HG02798 (cell line): Measurements from ENCODE around the gene GALK1.
"Not testable (repeated sequence)": the region's sequence is repeated elsewhere in the genome, so short reads cannot be mapped to it uniquely, and the experiment has no call there.

ENCODE experiments used
- ATAC-seq: cut with Tn5 transposase; IDR thresholded peaks from one replicate; pipeline ENCODE4 v1.9.1; 2021; ENCODE audit warnings: mild to moderate bottlenecking; ENCODE audit not compliant: unreplicated experiment, poor library complexity

The GALK1 gene

DNA sequence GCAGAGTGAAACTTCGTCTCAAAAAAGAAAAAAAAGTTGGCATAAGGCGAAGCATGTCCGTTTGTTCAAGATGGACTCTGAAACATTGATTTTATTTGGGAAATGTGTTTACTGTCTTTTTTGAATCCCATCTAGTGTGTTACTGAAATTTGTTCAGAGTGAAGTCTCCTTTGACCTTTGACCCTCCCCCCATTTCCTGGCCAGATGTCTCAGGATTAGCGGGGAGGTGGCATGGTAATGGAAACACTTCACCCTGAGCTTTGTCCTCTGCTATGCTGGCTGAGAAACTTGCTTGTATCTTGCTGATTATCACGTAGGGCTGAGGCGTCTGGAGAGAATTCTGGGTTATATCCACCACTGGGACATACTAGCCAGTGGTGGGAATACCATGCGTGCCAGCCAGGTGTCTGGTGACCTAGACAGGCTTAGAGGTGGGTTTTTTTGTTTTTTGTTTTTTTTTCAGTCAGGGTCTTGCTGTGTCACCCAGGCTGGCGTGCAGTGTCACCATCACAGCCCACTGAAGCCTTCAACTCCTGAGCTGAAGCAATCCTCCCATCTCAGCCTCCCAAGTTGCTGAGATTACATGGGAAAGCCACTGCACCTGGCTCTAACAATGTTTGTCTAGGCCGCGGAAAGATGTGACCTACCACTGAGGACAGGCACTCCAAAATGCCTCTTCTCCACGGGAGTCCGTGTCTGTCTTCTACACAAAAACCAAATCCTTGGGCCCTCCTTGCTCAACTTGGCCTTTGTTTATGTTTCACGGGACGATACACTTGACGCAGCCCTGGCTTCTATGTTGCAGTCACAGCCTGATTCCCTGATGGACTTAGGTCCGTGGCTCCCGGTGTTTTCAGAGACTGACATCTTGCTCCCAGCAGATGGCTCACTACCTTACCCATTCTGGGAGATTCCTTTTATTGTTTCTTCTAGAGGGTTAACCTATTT lies 6.6 kb upstream of the GALK1 start:
- ATAC-seq = no peak

GRCh38 chr17:75769536-75769935 lies 4.5 kb upstream of the GALK1 start:
- ATAC-seq = no peak

- no peak for ATAC-seq
Observed at GRCh38 chr17:75767881-75768280, 2.9 kb upstream of the GALK1 start.

GRCh38 chr17:75765981-75766380 lies 989 bp upstream of the GALK1 start:
- ATAC-seq = no peak

- no peak for ATAC-seq
Observed at GRCh38 chr17:75764417-75764710, 628 bp downstream of the GALK1 start.

DNA sequence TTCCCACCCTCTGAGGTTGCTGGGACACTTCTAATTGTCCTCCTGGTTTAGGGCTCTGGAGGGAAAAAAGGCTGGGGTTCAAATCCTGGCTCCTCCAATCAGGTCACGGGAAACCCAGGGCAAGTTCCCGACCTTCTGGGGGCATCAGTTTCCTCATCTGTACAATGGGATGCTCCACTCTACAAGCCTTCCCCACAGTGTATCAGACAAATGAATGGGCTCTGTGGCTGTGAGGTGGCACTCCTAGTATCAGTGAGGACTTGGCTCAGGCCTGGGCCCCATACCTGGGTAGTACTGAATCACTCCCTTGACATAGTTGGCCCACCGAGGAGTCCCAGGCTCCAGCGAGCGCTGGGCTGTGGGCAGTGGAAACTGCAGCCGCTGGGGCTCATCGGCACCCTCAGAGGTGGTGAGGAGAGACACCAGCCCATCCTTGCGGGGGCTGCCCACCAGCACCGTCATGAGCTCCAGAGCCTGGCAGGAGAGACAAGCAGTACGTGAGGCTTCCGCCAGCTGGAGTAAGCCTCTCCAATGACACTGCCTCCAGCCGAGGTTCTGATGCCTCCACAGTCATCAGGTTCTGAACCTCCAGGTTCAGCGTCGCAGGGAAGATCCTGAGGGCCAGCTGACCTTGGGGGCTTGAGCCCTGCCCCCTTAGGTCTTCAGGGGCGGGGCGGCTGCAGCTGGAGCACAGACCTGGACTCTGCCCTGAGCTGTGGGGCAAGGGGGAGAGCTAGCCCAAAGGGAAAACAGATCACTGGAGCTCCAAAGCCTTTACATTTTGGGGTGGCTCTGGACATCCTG lies 1.2 kb downstream of the GALK1 start:
- ATAC-seq = no peak

DNA sequence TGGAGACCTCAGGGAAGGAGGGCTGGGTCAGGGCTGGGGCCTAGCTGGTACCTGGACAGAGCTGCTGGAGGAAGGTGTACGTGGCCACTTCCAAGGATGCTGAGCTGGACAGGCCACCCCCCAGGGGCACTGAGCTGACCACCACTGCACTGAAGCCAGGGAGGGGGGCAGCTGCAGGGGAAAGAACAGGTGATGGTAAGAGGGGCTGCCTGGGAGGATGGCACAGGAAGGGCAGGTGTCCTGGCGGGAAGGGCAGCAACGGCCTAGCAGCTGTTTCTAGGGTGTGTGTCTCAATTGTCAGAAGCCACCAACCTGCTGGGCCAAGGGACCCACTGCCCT lies 1.8 kb downstream of the GALK1 start:
- no peak for ATAC-seq

GRCh38 chr17:75762513-75763268 lies 2.3 kb downstream of the GALK1 start:
- no peak for ATAC-seq

DNA sequence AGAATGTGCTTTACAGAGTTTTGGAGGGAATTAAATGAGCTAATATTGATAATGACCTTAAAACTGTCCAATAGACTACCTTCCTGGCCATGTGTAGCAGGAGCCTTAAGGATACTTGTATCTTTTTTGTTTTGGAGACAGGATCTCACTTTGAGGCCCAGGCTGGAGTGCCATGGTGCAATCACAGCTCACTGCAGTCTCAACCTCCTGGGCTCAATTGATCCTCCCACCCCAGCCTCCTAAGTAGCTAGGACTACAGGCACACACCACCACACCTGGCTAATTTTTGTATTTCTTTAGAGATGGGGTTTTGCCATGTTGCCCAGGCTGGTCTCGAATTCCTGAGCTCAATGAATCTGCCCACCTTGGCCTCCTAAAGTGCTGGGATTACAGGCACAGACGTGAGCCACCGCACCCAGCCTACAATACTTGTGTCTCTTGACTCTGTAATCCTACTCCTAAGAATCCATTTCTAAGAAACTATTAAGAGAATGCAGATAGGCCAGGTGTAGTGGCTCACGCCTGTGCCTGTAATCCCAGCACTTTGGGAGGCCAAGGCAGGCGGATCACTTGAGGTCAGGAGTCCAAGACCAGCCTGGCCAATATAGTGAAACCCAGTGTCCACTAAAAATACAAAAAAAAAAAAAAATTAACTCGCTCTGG lies 4.9 kb downstream of the GALK1 start:
- not testable (repeated sequence) for ATAC-seq

- no peak for ATAC-seq
Observed at GRCh38 chr17:75759457-75759856, 5.5 kb downstream of the GALK1 start.

- no peak for ATAC-seq
Observed at GRCh38 chr17:75758131-75758905, 6.7 kb downstream of the GALK1 start.

DNA sequence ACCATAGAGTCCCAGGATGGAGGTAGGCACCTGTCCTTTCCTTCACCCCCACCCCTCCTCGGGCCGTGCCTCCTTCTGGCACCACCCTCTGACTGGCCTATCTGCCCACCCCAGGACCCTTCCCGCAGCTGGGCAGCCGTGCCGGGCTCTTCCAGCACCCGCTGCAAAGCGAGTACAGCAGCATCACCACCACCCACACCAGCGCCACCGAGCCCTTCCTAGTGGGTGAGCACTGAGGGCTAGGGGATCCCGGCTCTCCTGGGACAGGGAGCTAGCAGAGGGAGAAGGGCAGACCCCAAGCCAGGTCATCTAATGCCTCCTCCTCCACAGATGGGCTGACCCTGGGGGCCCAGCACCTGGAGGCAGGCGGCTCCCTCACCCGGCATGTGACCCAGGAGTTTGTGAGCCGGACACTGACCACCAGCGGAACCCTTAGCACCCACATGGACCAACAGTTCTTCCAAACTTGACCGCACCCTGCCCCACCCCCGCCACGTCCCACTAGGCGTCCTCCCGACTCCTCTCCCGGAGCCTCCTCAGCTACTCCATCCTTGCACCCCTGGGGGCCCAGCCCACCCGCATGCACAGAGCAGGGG lies 7.8 kb downstream of the GALK1 start:
- ATAC-seq = no peak

GRCh38 chr17:75756451-75757085 lies 8.4 kb downstream of the GALK1 start:
- ATAC-seq = no peak

- no peak for ATAC-seq
Observed at GRCh38 chr17:75755990-75756389, 9.0 kb downstream of the GALK1 start.

DNA sequence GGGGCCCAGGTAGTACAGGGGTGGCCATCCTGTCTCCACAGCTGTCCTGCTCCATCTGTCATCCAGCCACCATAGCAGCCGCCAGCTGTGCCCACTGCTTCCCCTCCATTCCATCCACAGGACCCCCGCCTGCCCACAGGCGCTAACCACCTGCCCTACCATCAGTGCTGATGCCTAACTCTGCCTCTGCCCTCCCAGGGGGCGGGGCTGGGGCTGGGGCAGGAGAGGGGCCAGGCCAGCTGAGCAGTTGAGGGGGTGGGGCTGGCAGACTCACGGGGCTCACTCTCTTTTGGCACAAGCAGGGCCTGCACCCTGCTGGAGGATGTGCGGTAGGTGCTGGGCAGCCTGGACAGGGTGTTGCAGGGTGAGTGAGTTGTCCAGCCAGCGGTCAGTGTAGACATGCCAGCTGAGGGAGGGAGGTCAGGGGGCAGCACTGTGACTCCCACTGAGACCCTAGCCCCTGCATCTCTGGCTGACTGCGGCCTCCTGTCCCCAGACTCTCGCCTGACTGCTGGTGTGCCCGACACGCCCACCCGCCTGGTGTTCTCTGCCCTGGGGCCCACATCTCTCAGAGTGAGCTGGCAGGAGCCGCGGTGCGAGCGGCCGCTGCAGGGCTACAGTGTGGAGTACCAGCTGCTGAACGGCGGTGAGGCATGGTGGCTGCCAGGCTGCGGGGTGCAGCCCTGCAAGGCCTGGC lies 9.6 kb downstream of the GALK1 start:
- ATAC-seq = no peak

DNA sequence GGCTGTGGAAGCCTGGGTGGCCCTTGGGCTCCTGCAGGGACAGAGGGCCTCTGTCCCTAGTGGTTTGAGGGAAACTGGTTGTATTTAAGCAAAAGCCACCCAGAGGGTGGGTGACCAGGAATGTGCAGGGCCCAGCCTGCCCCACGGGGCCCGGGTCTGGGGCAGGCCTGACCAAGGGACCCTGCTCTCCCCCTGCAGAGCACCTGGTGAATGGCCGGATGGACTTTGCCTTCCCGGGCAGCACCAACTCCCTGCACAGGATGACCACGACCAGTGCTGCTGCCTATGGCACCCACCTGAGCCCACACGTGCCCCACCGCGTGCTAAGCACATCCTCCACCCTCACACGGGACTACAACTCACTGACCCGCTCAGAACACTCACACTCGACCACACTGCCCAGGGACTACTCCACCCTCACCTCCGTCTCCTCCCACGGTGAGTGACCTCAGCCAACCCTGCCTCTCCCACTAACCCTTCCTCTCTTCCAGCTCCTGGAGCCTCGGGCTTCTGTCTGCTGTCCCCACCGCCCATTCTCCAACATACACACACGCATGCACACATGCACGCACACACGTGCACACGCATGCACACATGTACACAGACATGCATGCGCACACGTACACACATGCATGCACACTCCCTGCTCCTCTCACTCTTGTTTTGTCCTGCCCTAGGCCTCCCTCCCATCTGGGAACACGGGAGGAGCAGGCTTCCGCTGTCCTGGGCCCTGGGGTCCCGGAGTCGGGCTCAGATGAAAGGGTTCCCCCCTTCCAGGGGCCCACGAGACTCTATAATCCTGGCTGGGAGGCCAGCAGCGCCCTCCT lies 10.4 kb downstream of the GALK1 start:
- no peak for ATAC-seq
